ENCODE data around the gene SIX4. TPM values are rescaled to one million over a fixed set of nuclear protein-coding genes. Genes with fewer than 3 reads are reported as not detected.

Gene SIX4
- total RNA-seq, 1 experiment from 2014 or later, result 17.3 TPM

DNA sequence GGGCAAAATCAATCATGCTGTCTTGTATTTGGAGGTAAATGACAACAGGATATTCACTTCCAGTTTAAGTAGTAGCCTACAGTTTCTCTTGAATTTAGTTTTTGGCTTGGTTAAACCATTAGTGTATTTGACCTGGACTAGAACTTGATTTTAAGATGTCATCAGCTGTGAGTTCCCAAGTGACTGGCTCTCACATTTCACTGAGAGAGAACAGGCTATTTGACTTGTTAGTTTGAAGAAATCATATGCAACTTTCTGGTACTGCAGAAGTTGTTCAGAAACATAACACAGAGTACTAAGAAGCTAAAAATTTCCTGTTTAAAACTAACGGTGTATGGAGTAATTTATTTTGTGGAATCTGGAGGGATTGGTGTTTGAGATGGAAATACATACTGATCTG is 32.7 kb upstream of the SIX4 start:
- H3K9me3 ChIP-seq (ENCODE audit: control insufficient read depth, insufficient read depth, low read depth, low read length), result no peaks in the 10 kb centered on the region
- in situ Hi-C loops (cut with HindIII; ENCODE audit: low pct_unique_long_range_greater_than_20kb, low sequenced_read_pairs), result no loop called here
- no peak overlapping the region for H3K4me3 ChIP-seq (ENCODE audit: low read depth in 2 of 2, low read length in 2 of 2)
- intact Hi-C loops (cut with micrococcal nuclease; ENCODE audit: unreplicated experiment), result no loop called here
- peaks cover 11% of the 10 kb centered on the region; the same call in 1 of the 2 replicates for H3K4me1 ChIP-seq (ENCODE audit: control insufficient read depth, insufficient read depth, low read length)
- no peaks in the 10 kb centered on the region for H3K36me3 ChIP-seq (ENCODE audit: control insufficient read depth, insufficient read depth, low read length)
- H3K27ac ChIP-seq (ENCODE audit: low read length), result no peak overlapping the region
- TF ChIP-seq, protein P1, sequence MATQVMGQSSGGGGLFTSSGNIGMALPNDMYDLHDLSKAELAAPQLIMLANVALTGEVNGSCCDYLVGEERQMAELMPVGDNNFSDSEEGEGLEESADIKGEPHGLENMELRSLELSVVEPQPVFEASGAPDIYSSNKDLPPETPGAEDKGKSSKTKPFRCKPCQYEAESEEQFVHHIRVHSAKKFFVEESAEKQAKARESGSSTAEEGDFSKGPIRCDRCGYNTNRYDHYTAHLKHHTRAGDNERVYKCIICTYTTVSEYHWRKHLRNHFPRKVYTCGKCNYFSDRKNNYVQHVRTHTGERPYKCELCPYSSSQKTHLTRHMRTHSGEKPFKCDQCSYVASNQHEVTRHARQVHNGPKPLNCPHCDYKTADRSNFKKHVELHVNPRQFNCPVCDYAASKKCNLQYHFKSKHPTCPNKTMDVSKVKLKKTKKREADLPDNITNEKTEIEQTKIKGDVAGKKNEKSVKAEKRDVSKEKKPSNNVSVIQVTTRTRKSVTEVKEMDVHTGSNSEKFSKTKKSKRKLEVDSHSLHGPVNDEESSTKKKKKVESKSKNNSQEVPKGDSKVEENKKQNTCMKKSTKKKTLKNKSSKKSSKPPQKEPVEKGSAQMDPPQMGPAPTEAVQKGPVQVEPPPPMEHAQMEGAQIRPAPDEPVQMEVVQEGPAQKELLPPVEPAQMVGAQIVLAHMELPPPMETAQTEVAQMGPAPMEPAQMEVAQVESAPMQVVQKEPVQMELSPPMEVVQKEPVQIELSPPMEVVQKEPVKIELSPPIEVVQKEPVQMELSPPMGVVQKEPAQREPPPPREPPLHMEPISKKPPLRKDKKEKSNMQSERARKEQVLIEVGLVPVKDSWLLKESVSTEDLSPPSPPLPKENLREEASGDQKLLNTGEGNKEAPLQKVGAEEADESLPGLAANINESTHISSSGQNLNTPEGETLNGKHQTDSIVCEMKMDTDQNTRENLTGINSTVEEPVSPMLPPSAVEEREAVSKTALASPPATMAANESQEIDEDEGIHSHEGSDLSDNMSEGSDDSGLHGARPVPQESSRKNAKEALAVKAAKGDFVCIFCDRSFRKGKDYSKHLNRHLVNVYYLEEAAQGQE (IDR thresholded peaks at IDR 0.05; ENCODE audit: insufficient read depth in 1 of 2, low read depth in 2 of 2, low read length in 1 of 2), result no peak
- no peak for TF ChIP-seq POLR2AphosphoS5 (IDR thresholded peaks at IDR 0.05; ENCODE audit: low read depth, low read length)
- no peak for TF ChIP-seq SIN3A (IDR thresholded peaks at IDR 0.05; ENCODE audit: borderline replicate concordance, insufficient read depth, low read depth, low read length)
- TF ChIP-seq, protein P2, sequence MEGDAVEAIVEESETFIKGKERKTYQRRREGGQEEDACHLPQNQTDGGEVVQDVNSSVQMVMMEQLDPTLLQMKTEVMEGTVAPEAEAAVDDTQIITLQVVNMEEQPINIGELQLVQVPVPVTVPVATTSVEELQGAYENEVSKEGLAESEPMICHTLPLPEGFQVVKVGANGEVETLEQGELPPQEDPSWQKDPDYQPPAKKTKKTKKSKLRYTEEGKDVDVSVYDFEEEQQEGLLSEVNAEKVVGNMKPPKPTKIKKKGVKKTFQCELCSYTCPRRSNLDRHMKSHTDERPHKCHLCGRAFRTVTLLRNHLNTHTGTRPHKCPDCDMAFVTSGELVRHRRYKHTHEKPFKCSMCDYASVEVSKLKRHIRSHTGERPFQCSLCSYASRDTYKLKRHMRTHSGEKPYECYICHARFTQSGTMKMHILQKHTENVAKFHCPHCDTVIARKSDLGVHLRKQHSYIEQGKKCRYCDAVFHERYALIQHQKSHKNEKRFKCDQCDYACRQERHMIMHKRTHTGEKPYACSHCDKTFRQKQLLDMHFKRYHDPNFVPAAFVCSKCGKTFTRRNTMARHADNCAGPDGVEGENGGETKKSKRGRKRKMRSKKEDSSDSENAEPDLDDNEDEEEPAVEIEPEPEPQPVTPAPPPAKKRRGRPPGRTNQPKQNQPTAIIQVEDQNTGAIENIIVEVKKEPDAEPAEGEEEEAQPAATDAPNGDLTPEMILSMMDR (IDR thresholded peaks at IDR 0.05), result no peak
- no peak for TF ChIP-seq TCF7L2 (IDR thresholded peaks at IDR 0.05; ENCODE audit: low read depth, low read length)
- H3K27me3 ChIP-seq (ENCODE audit: control insufficient read depth, insufficient read depth, low read length), result no peaks in the 10 kb centered on the region
- BruUV-seq (replicated peaks), result no TSS peak
- ATAC-seq (no peak), DNase-seq (ENCODE audit: low read depth, low spot score) (no peak)
- ChIA-PET POLR2A (no interaction called here), CTCF (no interaction called here)

DNA sequence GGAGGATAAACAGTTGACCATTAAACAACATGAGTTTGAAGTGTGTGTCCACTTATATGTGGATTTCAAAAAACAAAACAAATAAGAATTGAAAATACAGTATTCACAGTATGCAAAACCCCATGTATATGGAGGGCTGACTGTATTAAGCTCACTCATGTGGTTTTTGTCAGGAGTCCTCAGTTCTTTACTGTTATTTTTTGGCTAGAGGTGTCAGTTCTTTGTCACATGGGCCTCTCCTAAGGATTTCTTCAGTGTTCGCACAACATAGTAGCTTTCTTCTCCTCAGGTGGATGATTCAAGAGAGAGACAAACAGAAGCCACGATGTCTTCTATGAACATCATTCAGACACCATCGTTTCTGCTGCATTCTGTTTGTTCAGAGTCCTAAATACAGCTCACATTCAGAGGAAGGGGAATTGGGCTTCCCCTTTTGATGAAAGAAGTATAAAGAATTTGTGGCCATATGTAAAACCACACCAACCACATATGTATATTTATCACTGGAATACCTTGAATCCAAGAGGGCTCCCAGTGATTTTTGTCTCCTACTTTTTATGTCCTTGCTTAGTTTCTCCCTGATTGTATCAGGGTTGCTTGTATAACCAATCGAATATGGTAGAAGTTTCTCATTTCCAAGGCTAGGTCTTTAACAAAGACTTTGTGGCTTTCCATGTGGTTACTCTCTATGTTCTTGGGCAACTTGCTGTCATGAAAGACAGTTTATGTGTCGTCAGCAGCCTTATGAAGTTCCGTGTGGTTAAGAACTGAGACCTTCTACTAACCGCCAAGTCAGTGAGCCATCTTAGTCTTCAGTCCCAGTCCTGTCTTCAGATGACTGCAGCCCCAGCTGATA is 29.3 kb upstream of the SIX4 start:
- BruUV-seq (replicated peaks), result no TSS peak
- intact Hi-C loops (cut with micrococcal nuclease; ENCODE audit: unreplicated experiment), result no loop called here
- no peak overlapping the region for H3K4me3 ChIP-seq (ENCODE audit: low read depth in 2 of 2, low read length in 2 of 2)
- in situ Hi-C loops (cut with HindIII; ENCODE audit: low pct_unique_long_range_greater_than_20kb, low sequenced_read_pairs), result no loop called here
- H3K27ac ChIP-seq (ENCODE audit: low read length), result no peak overlapping the region
- ATAC-seq (no peak), DNase-seq (ENCODE audit: low read depth, low spot score) (no peak)
- TF ChIP-seq SIN3A (IDR thresholded peaks at IDR 0.05; ENCODE audit: borderline replicate concordance, insufficient read depth, low read depth, low read length) (no peak), TCF7L2 (IDR thresholded peaks at IDR 0.05; ENCODE audit: low read depth, low read length) (no peak), POLR2AphosphoS5 (IDR thresholded peaks at IDR 0.05; ENCODE audit: low read depth, low read length) (no peak)
- TF ChIP-seq, protein P2 (IDR thresholded peaks at IDR 0.05), result no peak
- TF ChIP-seq, protein P1 (IDR thresholded peaks at IDR 0.05; ENCODE audit: insufficient read depth in 1 of 2, low read depth in 2 of 2, low read length in 1 of 2), result no peak
- ChIA-PET CTCF (no interaction called here), POLR2A (no interaction called here)
- H3K27me3 ChIP-seq (ENCODE audit: control insufficient read depth, insufficient read depth, low read length), result no peaks in the 10 kb centered on the region
- no peaks in the 10 kb centered on the region for H3K9me3 ChIP-seq (ENCODE audit: control insufficient read depth, insufficient read depth, low read depth, low read length)
- no peaks in the 10 kb centered on the region for H3K36me3 ChIP-seq (ENCODE audit: control insufficient read depth, insufficient read depth, low read length)
- peaks cover 11% of the 10 kb centered on the region; the same call in 1 of the 2 replicates for H3K4me1 ChIP-seq (ENCODE audit: control insufficient read depth, insufficient read depth, low read length)

All from Panc1 (cell line).